Fibroblast of upper back skin (primary cell): ENCODE measurements around the gene ARGLU1.

Source experiments
- DNase-seq: peaks from one replicate; pipeline ENCODE4 v3.0.0-alpha.2; 2013

The ARGLU1 gene

GRCh38 chr13:106498158-106498557 lies 69.8 kb downstream of the ARGLU1 start:
- no peak for DNase-seq

DNA sequence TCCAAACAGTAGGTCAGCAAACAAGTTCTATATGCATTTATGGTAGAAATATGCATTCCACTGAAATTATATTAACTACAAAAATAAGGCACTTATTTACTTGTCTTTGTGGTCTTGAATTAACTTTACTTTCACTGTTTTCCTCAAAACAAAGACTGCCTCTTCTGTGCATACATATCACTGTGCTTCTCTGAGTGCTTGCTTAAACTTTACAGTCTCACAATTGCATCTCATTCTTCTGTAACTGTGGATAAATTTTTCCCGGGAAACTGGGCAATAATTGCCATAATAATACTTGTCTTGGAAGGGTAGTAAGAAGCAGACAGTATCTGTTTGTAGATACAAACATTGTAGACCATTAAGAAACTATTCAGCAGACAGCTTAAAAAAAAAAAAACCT lies 70.9 kb downstream of the ARGLU1 start:
- DNase-seq, result no peak

GRCh38 chr13:106496072-106496997 lies 71.6 kb downstream of the ARGLU1 start:
- no peak for DNase-seq

DNA sequence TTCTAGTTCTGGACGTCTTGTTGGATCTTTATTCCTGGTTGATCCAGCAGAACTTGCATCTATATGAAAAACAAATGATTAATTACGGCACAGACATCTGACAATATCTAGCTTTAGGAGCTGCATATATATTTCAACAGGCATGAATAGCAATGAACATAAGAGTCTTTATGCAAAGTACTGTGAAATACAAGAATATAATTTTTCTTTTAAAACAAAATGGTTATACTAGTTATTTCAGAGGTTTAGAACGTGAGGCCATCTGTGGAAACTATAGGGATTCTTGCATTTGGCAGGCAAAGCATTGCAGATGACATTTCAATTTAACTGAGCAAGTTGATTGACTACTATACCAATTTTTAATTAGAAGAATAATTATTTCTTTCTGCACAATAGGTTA lies 73.0 kb downstream of the ARGLU1 start:
- no peak for DNase-seq

GRCh38 chr13:106494506-106494905 lies 73.4 kb downstream of the ARGLU1 start:
- DNase-seq, result no peak

DNA sequence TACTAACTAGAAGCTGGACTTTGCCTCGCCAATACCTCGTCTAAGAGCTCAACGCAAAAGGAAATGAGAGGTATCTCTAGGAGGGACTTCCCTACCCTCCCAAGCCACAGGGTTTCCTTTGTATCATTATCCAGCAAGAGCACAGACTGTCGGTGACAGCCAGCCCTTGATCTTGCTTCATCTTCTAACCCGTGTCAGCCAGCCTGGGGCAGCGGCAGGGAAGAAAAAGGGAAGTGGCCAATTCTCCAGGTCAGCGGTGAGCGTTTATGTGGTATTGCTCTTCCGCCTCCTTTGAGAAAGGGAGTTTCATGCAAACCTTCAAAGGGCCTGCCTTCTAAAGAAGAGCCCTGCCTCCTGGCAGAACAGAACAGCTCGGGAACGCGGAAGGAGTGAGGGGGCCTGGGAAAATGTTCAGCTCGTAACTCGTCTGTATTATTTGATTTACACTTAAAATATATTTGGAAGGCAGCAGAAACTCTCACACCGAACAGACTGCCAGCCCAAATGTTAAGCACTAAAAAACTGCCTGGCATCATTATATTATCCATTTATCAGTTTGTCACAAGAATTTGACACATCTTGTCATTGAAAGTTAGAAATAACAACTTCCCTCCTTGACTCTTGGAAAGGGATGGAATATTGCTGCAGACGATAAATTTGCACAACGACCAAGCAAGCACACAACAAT lies 74.3 kb downstream of the ARGLU1 start:
- DNase-seq, result no peak

DNA sequence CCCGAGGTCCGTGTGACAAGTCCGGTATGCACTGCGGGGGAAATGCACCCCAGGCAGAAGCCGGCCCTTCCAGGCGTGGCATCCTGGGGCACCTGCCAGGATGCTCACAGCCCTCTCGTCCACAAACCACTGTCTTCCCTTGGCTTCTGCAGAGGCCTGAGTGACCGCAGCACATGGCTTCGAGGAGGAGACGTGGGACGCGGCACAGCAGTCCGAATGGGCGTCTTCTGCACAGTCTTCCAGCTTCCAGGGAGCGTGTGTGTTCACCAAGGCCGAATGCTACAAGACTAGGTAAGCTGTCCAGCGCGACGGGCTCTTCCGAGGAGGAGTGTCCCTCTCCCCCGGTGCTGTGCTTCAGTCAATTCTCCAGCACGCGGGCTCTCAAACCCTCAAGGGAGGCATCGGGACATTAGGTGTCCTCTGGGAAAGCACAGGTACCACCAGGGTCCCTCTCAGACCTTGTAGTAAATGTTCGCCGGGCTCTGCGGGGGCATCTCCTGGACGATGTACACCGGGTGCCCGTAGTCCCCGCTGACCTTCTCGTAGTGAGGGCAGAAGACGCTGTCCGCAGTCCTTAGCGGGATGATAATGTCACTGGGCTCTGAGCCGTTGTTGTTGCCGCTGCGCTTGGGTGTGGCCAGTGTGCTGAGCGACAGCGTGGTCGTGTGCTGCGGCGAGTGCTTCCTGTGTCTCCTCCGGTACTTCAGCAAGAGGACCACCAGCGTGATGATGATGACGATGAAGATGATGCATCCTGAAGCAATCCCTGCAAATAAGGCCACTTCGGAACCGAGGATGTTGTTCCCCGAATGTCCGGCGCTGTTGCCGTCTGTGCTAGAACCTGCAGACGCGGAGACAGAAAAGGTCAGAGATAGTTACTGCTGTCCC lies 75.1 kb downstream of the ARGLU1 start:
- DNase-seq, result no peak

DNA sequence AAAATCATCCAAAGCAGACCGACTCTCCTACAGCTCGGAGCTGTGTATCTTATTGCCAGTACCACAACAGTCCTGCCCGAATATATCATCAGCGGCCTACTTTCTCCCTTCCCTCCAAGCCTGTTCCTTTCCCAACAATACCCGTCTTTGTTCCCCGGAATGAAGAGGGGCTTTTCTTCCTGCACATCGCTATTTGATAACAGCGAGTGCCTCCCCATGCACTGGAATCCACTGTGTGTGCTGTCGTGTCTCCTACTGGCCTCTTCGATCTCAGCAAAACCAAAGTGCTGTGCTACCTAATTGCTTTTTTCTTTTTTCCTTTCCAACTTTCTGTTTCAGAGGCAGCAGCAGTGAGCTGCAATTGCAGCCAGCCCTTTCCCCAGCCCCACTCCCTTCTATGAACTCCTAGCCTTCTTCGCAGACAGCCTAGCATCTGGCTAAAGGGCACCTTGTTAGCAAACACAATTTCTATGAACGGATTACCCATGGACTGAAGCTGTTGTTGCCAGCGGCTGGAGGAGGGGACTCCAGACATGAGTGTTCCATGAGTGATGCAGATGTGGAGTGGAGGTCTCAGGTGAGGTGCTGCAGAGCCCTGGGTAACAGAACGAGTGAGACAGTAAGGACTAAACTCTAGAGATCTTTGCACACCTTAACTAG lies 75.9 kb downstream of the ARGLU1 start:
- no peak for DNase-seq
